Posterior cingulate gyrus (tissue), 11 donors: ENCODE data around the gene THSD7A.

Experiments
- DNase-seq, 10 donors: peaks; one replicate each; pipeline versions ENCODE4 v3.0.0 to v3.0.0-alpha.2; 2020 to 2021; ENCODE audit warnings: mixed read lengths in 3 of 10
- intact Hi-C: fragments of 100-400 bp; cut with DNase I; formaldehyde crosslinking; loops from one replicate; pipeline ENCODE4 v1.15.1; 2023

THSD7A gene

GRCh38 chr7:11819271-11819670 is 12.7 kb downstream of the THSD7A start:
- DNase-seq, result no peak
- intact Hi-C loops, result no loop called here

- intact Hi-C loops, result no loop called here
- no peak for DNase-seq
These were observed 13.7 kb downstream of the THSD7A start for GRCh38 chr7:11818281-11818680.

- DNase-seq, result no peak
- intact Hi-C loops, result no loop called here
These were observed 14.8 kb downstream of the THSD7A start for GRCh38 chr7:11817111-11817740.

GRCh38 chr7:11811709-11812108 is 20.3 kb downstream of the THSD7A start:
- intact Hi-C loops, result no loop called here
- DNase-seq, result no peak

GRCh38 chr7:11810043-11810625 is 21.9 kb downstream of the THSD7A start:
- no peak for DNase-seq
- intact Hi-C loops, result no loop called here

GRCh38 chr7:11807000-11807399 is 25.0 kb downstream of the THSD7A start:
- no peak for DNase-seq
- intact Hi-C loops, result no loop called here

- DNase-seq, result no peak
- intact Hi-C loops, result no loop called here
These were observed 27.4 kb downstream of the THSD7A start for GRCh38 chr7:11804621-11805020.

GRCh38 chr7:11795231-11795630 is 36.8 kb downstream of the THSD7A start:
- no peak for DNase-seq
- intact Hi-C loops, result no loop called here

- DNase-seq, result no peak
- intact Hi-C loops, result no loop called here
These were observed 39.8 kb downstream of the THSD7A start for GRCh38 chr7:11792166-11792565.

GRCh38 chr7:11788568-11788967 is 43.4 kb downstream of the THSD7A start:
- intact Hi-C loops, result no loop called here

GRCh38 chr7:11787534-11787933 is 44.5 kb downstream of the THSD7A start:
- intact Hi-C loops, result no loop called here

More at GRCh38 chr7:11788568-11788967, 43.4 kb downstream of the THSD7A start:
- DNase-seq, result no peak

GRCh38 chr7:11786186-11786585 is 45.8 kb downstream of the THSD7A start:
- DNase-seq, result no peak
- intact Hi-C loops, result no loop called here

More at GRCh38 chr7:11787534-11787933, 44.5 kb downstream of the THSD7A start:
- DNase-seq, result no peak

- no peak for DNase-seq
- intact Hi-C loops, result no loop called here
These were observed 47.0 kb downstream of the THSD7A start for GRCh38 chr7:11784769-11785536.

- intact Hi-C loops, result no loop called here
- DNase-seq, result no peak
These were observed 51.9 kb downstream of the THSD7A start for GRCh38 chr7:11779864-11780674.

GRCh38 chr7:11776039-11776438 is 56.0 kb downstream of the THSD7A start:
- DNase-seq, result no peak
- intact Hi-C loops, result no loop called here

- DNase-seq, result no peak
- intact Hi-C loops, result no loop called here
These were observed 56.6 kb downstream of the THSD7A start for GRCh38 chr7:11775401-11775800.

- intact Hi-C loops, result no loop called here
- no peak for DNase-seq
These were observed 63.7 kb downstream of the THSD7A start for GRCh38 chr7:11768263-11768662.

GRCh38 chr7:11767148-11767547 is 64.8 kb downstream of the THSD7A start:
- DNase-seq, result no peak
- intact Hi-C loops, result no loop called here

GRCh38 chr7:11760372-11760771 is 71.6 kb downstream of the THSD7A start:
- DNase-seq, result no peak
- intact Hi-C loops, result no loop called here

- intact Hi-C loops, result no loop called here
- no peak for DNase-seq
These were observed 73.3 kb downstream of the THSD7A start for GRCh38 chr7:11758627-11759111.

GRCh38 chr7:11757153-11757552 is 74.8 kb downstream of the THSD7A start:
- intact Hi-C loops, result no loop called here
- DNase-seq, result no peak
